ENCODE measurements around the gene CLRN3.

GRCh38 chr10:127903789-127904188 is 11.0 kb upstream of the CLRN3 start:
- TF ChIP-seq CTCF (IDR thresholded peaks at IDR 0.05) (no peak), POLR2AphosphoS5 (IDR thresholded peaks at IDR 0.05) (no peak), POLR2A (IDR thresholded peaks at IDR 0.05) (no peak)
